GM18873 (cell line): ENCODE measurements around the gene TMC6.
"Not testable (repeated sequence)": the region's sequence is repeated elsewhere in the genome, so short reads cannot be mapped to it uniquely, and the experiment has no call there.

Experiments
- ATAC-seq: cut with Tn5 transposase; IDR thresholded peaks from one replicate; pipeline ENCODE4 v1.9.1; 2021; ENCODE audit warnings: mild to moderate bottlenecking, moderate library complexity, moderate number of reproducible peaks; ENCODE audit not compliant: unreplicated experiment, low FRiP score

TMC6 gene

GRCh38 chr17:78125138-78125913 lies 3.2 kb downstream of the TMC6 start:
- ATAC-seq, result no peak

DNA sequence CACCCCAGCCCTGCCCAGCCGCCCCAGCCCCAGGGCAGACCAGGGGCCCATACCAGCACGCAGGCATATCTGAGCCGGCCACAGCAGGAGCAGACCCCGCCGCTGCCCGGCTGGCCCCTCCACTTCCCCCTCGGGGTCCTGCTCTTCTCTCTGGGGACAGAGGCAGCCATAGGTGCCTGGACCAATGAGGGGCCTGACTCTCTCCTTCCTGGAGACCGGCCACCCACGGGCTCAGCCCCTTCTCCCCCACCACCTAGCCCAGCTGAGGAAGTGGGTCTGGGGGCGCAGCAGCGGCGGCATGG lies 3.8 kb downstream of the TMC6 start:
- no peak for ATAC-seq

DNA sequence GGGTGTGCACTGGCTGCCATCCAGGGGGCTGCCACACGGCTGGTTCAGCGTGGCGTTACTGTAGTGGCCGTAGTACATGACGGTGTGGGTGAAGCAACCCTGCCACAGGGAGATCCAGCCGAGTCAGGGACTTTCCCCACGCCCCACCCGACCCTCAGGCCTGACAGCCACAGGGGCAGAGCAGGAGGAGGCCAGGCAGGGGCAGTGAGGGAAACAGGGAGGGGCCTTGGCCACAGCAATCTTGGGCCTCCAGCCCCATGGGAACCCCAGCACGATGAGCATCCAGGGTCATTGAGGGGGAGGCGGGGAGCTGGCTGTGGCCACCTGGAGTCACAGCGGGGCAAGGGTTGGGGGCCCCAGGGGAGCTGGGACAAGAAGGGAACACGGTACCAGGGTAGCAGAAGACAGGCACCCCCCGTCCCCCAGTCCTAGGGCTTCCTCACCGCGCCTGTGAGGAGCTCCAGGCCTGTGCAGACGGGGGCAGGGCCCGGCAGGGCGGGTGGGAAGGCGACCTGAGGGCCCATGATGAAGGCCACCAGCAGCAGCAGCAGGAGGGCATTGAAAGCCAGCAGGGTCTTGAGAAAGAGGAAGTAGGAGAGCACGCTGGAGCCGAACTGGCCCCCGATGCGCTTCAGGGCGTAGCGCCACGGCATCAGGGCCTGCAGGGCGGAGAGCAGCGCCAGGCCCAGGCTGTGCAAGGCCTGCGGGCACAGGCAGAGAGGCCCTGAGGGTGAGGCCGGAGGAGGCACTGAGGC lies 4.3 kb downstream of the TMC6 start:
- ATAC-seq, result no peak

- ATAC-seq, result no peak
These were observed 5.2 kb downstream of the TMC6 start for GRCh38 chr17:78123258-78123929.

DNA sequence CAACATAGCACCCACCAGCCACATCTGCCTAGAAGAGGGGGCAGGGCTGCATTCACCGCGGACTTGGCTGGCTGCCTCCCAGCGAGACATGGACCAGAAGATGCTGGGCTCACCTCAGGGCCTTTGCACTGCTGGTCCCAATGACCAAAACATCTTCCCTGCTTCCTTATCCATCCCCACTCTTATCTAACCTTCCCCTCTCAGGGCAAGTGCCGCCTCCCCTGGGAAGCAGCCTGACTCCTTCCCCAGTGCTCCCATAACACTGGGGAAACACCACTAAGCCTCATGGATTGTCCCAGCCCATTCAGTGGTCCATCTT lies 5.7 kb downstream of the TMC6 start:
- no peak for ATAC-seq

GRCh38 chr17:78122216-78122930 lies 6.2 kb downstream of the TMC6 start:
- no peak for ATAC-seq

DNA sequence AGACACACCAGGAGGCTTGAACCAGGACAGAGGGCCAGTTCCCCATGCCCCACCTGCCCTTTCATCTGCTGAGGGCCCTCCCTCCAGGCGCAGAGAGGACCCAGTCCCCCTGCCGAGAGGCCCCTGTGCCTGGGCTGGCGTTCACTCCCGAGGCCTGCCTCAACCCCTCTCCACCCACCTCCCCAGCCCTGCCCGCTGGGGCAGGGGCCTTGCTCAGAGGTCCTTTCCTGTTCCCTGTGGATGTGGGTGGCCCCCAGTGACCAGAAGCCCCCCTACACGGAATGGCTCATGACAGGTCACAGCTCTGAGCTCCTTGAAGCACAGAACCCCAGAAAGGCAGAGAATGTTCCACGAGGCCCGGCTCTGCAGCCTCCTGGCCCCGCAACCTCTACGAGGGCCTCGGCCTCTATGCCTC lies 6.7 kb downstream of the TMC6 start:
- ATAC-seq, result no peak

GRCh38 chr17:78120971-78121800 lies 7.4 kb downstream of the TMC6 start:
- ATAC-seq, result no peak

DNA sequence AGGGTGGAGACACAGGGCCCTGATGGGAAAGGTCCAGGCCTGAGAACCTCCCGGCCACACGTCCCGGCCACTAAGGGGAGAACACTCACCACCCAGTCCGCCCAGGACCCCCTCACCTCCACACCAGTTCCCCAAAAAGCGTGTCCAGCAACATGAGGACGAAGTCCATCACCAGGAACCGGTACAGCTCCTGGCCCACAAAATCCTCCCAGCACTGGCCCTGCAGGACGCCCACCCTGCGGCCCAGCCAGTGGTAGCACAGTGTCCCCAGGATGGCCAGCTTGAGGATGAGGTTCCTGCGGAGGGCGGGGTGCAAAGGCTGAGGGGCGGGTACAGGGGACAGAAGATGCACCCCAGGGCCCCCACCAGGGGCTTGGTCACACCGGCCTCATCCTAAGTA lies 8.0 kb downstream of the TMC6 start:
- ATAC-seq, result no peak

- ATAC-seq, result no peak
These were observed 9.7 kb downstream of the TMC6 start for GRCh38 chr17:78118801-78119241.

- ATAC-seq, result no peak
These were observed 11.3 kb downstream of the TMC6 start for GRCh38 chr17:78117027-78117981.

DNA sequence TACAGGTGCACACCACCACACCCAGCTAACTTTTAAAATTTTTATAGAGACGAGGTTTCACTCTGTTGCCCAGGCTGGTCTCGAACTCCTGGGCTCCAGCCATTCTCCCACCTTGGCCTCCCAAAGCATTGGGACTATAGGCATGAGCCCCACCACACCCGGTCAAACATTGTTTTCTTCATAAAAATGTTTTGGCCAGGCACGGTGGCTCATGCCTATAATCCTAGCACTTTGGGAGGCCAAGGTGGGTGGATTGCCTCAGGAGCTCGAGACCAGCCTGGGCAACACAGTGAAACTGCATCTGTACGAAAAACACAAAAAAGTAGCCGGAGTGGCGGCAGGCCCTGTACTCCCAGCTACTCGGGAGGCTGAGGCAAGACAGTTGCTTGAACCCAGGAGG lies 12.1 kb downstream of the TMC6 start:
- no peak for ATAC-seq

DNA sequence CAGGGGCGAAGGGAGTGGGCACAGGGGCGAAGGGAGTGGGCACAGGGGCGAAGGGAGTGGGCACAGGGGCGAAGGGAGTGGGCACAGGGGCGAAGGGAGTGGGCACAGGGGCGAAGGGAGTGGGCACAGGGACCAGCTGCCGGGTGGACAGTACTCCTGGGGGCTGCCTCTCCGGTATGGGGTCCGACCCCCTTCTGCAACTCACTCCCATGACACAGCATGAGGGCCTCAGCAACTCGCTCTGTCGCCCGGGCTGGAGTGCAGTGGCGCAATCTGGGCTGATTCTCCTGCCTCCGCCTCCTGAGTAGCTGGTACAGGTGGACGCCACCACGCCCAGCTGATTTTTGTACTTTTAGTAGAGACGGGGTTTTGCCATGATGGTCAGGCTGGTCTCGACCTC lies 12.8 kb downstream of the TMC6 start:
- not testable (repeated sequence) for ATAC-seq

DNA sequence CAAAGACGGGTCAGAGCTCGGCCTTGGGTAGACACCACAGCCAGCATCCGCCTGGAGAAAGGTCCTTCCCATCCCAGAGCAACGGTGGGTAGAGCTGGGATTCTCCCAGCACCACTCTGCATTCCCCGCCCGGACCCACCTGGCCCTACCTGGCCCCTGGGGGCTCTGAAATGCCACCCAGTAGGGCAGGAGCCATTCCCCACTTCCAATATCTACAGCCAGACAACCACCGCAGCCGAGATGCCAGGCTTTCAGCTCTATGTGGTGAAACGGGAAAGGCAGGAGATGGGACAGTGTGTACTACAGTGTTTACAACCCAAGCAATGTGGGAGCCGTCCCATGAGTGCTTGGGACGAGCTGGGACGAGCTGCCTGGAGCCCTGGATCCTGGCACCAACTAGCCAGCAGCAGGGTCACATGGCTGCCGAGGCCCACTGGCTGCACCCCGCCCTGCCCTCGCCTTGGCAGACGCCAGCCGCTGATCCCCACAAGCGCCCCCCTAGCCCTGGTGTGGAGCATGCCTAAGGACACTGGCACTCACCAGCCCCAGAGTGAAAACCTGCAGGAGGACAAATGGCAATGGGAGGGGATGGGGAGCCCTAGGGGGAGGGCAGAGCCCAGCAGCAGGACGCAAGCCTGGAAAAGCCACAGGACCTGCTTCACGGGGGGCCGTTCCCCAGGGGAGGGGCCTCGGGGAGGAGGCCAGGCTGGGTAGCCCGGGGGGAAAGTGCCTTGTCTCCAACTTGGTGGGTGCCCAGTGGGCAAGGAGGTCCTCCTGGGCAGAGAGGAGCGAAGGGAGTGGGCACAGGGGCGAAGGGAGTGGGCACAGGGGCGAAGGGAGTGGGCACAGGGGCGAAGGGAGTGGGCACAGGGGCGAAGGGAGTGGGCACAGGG lies 13.5 kb downstream of the TMC6 start:
- no peak for ATAC-seq

GRCh38 chr17:78113804-78114785 lies 14.5 kb downstream of the TMC6 start:
- no peak for ATAC-seq

DNA sequence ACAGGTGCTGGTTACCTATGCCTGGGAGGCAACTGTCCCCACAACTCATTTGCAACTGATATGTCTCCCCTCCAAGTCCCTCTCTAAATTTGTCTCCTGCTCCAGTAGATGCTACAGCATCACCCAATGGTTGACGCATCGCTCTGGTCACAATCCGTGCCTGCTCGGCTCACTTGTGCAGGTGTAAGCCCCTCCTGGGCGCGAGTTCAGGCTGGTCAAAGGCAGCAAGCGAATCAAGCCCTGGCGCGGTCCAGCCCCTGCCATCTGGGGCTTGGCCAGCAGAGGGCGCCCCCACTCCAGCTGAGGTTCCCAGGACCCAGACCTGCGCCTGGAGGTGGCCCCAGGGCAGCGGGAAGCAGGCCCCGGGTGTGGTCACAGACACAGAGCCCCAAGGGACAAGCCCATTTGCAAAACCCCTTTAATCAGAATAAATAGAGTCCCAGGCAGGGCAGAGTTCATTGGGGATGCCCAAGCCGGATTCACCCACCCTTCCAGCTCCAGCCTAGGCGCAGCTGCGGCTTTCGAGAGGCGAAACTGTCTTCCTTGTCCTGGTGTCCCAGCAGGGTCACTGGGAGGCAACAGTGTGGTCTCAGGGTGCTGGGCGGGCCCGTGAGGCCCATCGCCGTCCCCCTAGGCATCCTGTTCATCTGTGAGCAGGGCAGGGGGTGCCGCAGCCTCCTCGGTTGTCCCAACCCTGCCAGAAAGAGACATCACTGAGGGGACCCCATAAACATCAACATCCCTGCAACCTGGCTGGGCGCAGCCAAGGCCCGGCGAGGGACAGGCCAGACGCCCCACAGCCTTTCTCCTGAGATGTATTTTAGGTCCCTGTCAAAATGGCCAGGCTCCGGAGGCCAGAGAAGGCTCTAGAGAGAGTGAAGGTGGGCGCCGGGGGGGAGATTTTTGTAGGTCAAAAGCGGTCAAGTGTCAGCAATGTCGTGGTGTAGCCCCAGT lies 15.8 kb downstream of the TMC6 start:
- ATAC-seq, result no peak
